ENCODE data around the gene CIB2. TPM values are rescaled to one million over a fixed set of nuclear protein-coding genes. Genes with fewer than 3 reads are reported as not detected.

CIB2 gene
- total RNA-seq, 4 donors from 2014 or later = 1.4 to 5.6 (median 3.1) TPM

DNA sequence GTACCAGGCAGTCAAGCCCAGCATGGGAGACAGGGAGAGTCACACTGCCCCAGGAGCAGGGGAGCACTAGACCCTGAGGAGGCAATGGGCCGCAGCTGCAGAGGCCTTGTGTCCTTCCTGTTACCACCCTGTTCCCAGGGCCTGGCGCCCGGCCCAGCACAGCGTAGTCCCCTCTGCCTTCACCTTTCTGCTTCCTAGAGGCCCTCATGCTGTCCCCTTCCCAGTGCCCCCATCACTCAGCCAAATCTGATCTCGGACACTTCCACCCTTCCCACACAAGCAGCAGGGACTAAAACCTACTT is 46.8 kb downstream of the CIB2 start:
- DNase-seq (ENCODE audit: low spot score) (no peak), ATAC-seq (ENCODE audit: low FRiP score) (no peak)
- TF ChIP-seq, protein P1, sequence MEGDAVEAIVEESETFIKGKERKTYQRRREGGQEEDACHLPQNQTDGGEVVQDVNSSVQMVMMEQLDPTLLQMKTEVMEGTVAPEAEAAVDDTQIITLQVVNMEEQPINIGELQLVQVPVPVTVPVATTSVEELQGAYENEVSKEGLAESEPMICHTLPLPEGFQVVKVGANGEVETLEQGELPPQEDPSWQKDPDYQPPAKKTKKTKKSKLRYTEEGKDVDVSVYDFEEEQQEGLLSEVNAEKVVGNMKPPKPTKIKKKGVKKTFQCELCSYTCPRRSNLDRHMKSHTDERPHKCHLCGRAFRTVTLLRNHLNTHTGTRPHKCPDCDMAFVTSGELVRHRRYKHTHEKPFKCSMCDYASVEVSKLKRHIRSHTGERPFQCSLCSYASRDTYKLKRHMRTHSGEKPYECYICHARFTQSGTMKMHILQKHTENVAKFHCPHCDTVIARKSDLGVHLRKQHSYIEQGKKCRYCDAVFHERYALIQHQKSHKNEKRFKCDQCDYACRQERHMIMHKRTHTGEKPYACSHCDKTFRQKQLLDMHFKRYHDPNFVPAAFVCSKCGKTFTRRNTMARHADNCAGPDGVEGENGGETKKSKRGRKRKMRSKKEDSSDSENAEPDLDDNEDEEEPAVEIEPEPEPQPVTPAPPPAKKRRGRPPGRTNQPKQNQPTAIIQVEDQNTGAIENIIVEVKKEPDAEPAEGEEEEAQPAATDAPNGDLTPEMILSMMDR (IDR thresholded peaks at IDR 0.05) = no peak

DNA sequence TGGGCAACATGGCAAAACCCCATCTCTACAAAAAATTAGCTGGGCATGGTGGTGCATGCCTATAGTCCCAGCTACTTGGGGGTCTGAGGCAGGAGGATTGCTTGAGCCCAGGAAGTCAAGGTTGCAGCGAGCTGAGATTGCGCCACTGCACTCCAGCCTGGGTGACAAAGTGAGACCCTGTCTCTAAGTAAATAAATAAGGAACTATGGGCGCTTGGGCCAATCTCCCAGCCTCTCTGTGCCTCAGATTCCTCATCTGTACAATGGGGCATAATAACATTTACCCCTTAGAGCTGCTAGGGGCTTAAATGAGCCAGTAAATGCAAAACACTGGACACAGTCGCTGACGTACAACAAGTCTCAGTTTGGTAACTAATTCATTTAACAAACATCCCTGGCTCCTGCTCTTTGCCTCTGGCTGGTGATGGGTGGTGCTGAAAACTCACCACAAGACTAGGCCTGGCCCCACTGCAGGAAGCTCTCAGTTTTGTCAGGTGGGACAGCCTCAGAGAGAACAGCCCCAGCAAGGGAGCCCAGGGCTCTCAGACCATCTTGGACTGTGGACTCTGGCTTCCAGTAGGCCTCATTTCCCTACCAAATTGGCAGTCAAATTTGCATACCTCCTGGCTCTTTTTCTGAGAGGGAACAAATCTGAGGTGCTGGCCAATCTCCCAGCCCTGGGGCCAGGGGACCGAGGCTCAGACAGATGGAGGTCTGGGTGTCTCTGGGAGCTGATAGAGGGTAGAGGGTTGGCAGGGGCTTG is 47.4 kb downstream of the CIB2 start:
- DNase-seq (ENCODE audit: low spot score) (no peak), ATAC-seq (ENCODE audit: low FRiP score) (no peak)
- TF ChIP-seq, protein P1 (IDR thresholded peaks at IDR 0.05) = no peak

DNA sequence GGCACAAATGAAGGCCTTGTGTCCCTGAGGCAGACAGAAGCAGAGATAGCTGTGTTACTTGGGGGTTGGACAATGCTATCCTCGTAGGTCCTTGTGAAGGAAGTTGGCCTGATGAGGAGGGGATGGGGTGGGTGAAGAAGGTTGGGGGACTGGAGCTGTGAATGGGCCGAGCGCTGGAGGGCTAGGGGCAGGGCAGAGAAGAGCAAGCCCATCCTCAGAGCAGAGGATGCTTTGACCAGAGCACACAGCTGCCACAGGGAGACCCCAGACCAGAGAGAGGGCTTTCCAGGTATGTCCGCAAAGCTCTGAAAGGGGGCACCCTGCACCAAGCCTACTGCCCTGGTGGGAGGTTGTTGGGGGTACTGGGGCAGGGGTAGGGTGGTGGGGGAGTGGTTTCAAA is 48.1 kb downstream of the CIB2 start:
- TF ChIP-seq, protein P1 (IDR thresholded peaks at IDR 0.05) = no peak
- DNase-seq (ENCODE audit: low spot score) = no peak
- ATAC-seq (ENCODE audit: low FRiP score) = no peak

GRCh38 chr15:78082743-78083110 is 48.5 kb downstream of the CIB2 start:
- no peak for DNase-seq (ENCODE audit: low spot score)
- no peak for ATAC-seq (ENCODE audit: low FRiP score)
- TF ChIP-seq, protein P1 (IDR thresholded peaks at IDR 0.05) = no peak

DNA sequence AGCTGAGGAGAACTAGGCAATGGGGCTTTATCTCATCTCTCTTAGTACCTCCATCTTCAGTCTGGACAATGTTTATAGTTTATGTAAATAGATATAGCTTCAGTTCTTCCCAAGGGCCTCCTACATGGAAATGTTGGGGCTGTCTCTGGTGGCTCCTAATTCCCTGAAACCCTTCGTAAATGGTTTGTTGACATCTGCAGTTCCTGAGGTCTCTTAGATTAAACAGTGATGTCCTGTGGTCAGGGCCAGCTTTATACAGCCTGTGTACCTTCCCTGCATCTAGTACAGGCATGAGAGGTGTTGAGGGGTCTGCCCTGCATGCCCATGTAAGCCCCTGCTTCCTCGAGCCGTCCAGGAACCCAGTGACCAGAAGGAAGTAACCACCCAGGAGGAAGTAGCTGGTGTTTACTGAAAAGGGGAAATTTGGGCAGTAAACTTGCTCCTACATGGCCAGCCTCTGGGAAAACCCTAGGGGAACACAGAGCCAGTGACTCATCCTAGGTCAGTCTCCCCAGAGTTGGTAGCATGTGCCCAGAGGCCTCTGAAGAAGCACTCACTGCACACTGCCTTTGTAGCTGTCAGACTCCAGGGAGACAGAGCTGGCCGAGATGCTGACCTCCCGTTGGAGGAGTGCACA is 49.0 kb downstream of the CIB2 start:
- DNase-seq (ENCODE audit: low spot score) (no peak), ATAC-seq (ENCODE audit: low FRiP score) (peak; percentile 11)
- TF ChIP-seq, protein P1 (IDR thresholded peaks at IDR 0.05) = no peak

DNA sequence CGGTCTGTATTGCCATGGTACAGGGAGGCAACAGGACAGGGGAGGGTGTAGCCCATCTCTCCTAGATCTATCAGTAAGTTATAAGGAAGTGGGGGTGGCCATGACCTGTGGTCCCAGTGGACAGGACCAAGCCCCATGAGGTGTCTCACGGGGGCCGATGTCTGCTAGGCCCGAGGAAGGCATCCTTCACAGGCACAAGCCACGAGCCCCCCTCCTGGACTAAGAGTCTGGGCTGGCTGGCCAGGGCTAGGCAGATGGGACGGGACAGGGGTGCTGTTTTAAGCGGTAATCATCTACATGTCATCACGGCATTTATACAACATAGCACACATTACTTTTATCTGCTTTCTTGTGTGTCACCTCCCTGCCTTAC is 51.2 kb downstream of the CIB2 start:
- DNase-seq (ENCODE audit: low spot score) (no peak), ATAC-seq (ENCODE audit: low FRiP score) (no peak)

More for the DNA sequence above, 51.2 kb downstream of the CIB2 start:
- TF ChIP-seq, protein P1 (IDR thresholded peaks at IDR 0.05) = no peak
